ENCODE data around the gene RRM2.

RRM2 gene

GRCh38 chr2:10139536-10139935 is 17.0 kb downstream of the RRM2 start:
- peaks cover 0 to 14% of the 10 kb centered on the region in 2 experiments; a peak in 2 of 3 replicates for H3K36me3 ChIP-seq (ENCODE audit: control insufficient read depth in 2 of 2, insufficient read depth in 1 of 2, low read length in 2 of 2)
- CTCF ChIA-PET, result interaction anchor here (0.8 to 2.4 kb wide), 4 partner anchors 19 to 296 kb away, joined by 3 to 17 read pairs (median 5); no protein-coding TSS in a partner anchor

DNA sequence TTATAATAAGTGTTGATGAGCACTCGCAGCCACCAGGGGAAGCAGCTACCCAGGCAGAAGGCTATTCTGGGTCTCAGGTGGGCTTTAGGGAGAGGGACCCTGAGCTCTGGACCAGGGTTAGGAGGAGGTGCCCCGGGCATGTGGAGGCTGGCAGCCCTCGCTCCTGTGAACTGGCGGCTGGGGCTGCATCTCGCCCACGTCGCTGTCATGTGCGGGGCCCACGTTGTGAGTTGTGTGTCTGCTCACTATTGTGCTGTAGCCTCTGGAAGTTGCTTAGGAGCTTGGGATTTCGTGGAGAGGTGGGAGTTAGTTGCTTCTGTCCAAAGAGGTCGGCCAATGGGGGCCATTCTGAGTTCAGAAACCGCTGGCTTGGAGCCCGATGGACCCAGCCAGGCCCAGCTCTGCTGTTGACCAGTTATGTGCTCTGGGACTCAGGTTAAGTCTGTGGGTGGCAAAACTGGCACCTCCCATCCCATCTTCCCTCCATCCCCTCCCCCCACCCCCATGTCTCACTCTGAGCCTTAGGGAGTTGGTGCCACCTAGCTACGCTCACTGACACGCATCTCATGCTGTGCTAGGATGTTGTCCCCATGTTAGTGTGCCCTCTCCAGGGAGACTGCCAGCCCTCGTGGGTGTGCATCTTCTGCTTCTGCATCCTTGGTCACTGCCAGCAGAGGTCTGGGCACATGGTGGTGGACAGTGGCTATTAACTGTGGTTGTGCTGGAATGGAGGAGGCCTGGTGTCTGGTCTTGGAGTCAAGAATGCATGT is 18.5 kb downstream of the RRM2 start:
- H3K27ac ChIP-seq (ENCODE audit: extremely low read depth, low read depth, low read length), result no peak overlapping the region
- no peak overlapping the region for H3K4me3 ChIP-seq (ENCODE audit: low read depth, low read length)
- H3K4me1 ChIP-seq (ENCODE audit: control insufficient read depth, insufficient read depth, low read length), result no peaks in the 10 kb centered on the region
- TF ChIP-seq ZNF658 (tag by site-specific recombination; IDR thresholded peaks at IDR 0.05), result no peak
- peak; percentile 21; the same call in 1 of the 2 replicates for TF ChIP-seq EGR2 (tag by site-specific recombination; IDR thresholded peaks at IDR 0.05; ENCODE audit: low read depth)
- peak; percentile 10; the same call in 1 of the 2 replicates for TF ChIP-seq ZNF654 (tag by site-specific recombination; IDR thresholded peaks at IDR 0.05; ENCODE audit: low read depth)
- no peak for TF ChIP-seq ZNF704 (tag by site-specific recombination; IDR thresholded peaks at IDR 0.05)
- no peak for TF ChIP-seq ZNF202 (tag by site-specific recombination; IDR thresholded peaks at IDR 0.05; ENCODE audit: borderline replicate concordance)
- TF ChIP-seq ZNF707 (tag by site-specific recombination; IDR thresholded peaks at IDR 0.05), result no peak
- no peak for TF ChIP-seq ZNF670 (tag by site-specific recombination; IDR thresholded peaks at IDR 0.05; ENCODE audit: low read depth)
- TF ChIP-seq, protein P1, sequence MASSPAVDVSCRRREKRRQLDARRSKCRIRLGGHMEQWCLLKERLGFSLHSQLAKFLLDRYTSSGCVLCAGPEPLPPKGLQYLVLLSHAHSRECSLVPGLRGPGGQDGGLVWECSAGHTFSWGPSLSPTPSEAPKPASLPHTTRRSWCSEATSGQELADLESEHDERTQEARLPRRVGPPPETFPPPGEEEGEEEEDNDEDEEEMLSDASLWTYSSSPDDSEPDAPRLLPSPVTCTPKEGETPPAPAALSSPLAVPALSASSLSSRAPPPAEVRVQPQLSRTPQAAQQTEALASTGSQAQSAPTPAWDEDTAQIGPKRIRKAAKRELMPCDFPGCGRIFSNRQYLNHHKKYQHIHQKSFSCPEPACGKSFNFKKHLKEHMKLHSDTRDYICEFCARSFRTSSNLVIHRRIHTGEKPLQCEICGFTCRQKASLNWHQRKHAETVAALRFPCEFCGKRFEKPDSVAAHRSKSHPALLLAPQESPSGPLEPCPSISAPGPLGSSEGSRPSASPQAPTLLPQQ (tag by site-specific recombination; IDR thresholded peaks at IDR 0.05), result 0 out of 2 replicates have a peak, but pooled peaks have one; percentile 44
- peak; percentile 58; the same call in 1 of the 2 replicates for TF ChIP-seq ZFP69B (tag by site-specific recombination; IDR thresholded peaks at IDR 0.05)
- TF ChIP-seq CTCF (tag by site-specific recombination; IDR thresholded peaks at IDR 0.05), result peak; percentile 30
- TF ChIP-seq ZBTB21 (tag by site-specific recombination; IDR thresholded peaks at IDR 0.05), result no peak
- POLR2A ChIA-PET, result interaction anchor here (0.6 to 0.7 kb wide), 2 partner anchors 9 to 143 kb away, joined by 3 to 4 read pairs; no protein-coding TSS in a partner anchor
- CTCF ChIA-PET, result interaction anchor here (0.6 to 2.4 kb wide), 5 partner anchors 15 to 418 kb away, joined by 3 to 17 read pairs (median 3); no protein-coding TSS in a partner anchor
- H3K9me3 ChIP-seq (ENCODE audit: control insufficient read depth, insufficient read depth, low read depth, low read length), result no peaks in the 10 kb centered on the region
- peaks cover 0 to 25% of the 10 kb centered on the region in 2 experiments; a peak in 2 of 3 replicates for H3K36me3 ChIP-seq (ENCODE audit: control insufficient read depth in 2 of 2, insufficient read depth in 1 of 2, low read length in 2 of 2)

More at GRCh38 chr2:10139536-10139935, 17.0 kb downstream of the RRM2 start:
- Histone ChIP-seq H3K4me3 (ENCODE audit: low read depth, low read length) (no peak overlapping the region), H3K27ac (ENCODE audit: extremely low read depth, low read depth, low read length) (no peak overlapping the region), H3K4me1 (ENCODE audit: control insufficient read depth, insufficient read depth, low read length) (peaks cover 8% of the 10 kb centered on the region; the same call in 1 of the 2 replicates), H3K9me3 (ENCODE audit: control insufficient read depth, insufficient read depth, low read depth, low read length) (no peaks in the 10 kb centered on the region)
- TF ChIP-seq IKZF3 (tag by site-specific recombination; IDR thresholded peaks at IDR 0.05) (0 out of 2 replicates have a peak, but pooled peaks have one; percentile 25), ZSCAN23 (tag by site-specific recombination; IDR thresholded peaks at IDR 0.05) (no peak), ZFP69B (tag by site-specific recombination; IDR thresholded peaks at IDR 0.05) (no peak)
- POLR2A ChIA-PET, result interaction anchor here (1.5 kb wide), 1 partner anchor 15 kb away, joined by 3 read pairs; no protein-coding TSS in a partner anchor

All from HEK293 (cell line).